AG04450 (cell line): Measurements from ENCODE around the gene GULP1. TPM values are rescaled to one million over a fixed set of nuclear protein-coding genes. Genes with fewer than 3 reads are reported as not detected.
"Not testable (repeated sequence)": the region's sequence is repeated elsewhere in the genome, so short reads cannot be mapped to it uniquely, and the experiment has no call there.

Experiments
- CTCF ChIA-PET: fragments of 300-600, 350-600 bp; formaldehyde crosslinking; extraction: SDS; loops from one replicate; lab custom pipeline; 2022; ENCODE audit warnings: antibody characterized with exemption, inconsistent platforms; lab: Charles Lee
- POLR2A ChIA-PET: fragments of 350-600 bp; formaldehyde crosslinking; extraction: SDS; loops from one replicate; lab custom pipeline; 2021; ENCODE audit warnings: antibody characterized with exemption, inconsistent platforms; lab: Yijun Ruan, JAX
- DNase-seq: peaks from one replicate; pipeline ENCODE4 v3.0.0-alpha.2; 2011; ENCODE audit warnings: low read depth, low spot score
- H3K27ac ChIP-seq: one replicate; pipeline ENCODE4 v1.5.1; 2012; ENCODE audit warnings: low read depth, low read length, control low read depth
- H3K27me3 ChIP-seq: one replicate; pipeline ENCODE4 v1.6.0; 2012; ENCODE audit warnings: low read length; ENCODE audit not compliant: control insufficient read depth, insufficient read depth
- H3K4me3 ChIP-seq: 2 replicates; pipeline ENCODE4 v1.5.1; 2011; ENCODE audit warnings: mild to moderate bottlenecking, low read depth, low read length, control low read depth
- H3K9me3 ChIP-seq: 2 replicates; pipeline ENCODE4 v1.5.1; 2012; ENCODE audit warnings: low read length; ENCODE audit not compliant: control insufficient read depth, insufficient read depth
- polyA plus RNA-seq: library from polyadenylated mRNA; depleted of rRNA; stranded (reverse); fragments of >200 nt; gene quantifications from 2 replicates; pipeline ENCODE4 v1.2.3, GENCODE V29; 2011
- TF ChIP-seq, protein P1 (sequence below): IDR thresholded peaks from 2 replicates; pipeline ENCODE4 v1.5.1; 2011; ENCODE audit warnings: low read depth, low read length, control low read depth, inconsistent platforms

The GULP1 gene
- polyA plus RNA-seq, 1 experiment: 44.7 TPM

DNA sequence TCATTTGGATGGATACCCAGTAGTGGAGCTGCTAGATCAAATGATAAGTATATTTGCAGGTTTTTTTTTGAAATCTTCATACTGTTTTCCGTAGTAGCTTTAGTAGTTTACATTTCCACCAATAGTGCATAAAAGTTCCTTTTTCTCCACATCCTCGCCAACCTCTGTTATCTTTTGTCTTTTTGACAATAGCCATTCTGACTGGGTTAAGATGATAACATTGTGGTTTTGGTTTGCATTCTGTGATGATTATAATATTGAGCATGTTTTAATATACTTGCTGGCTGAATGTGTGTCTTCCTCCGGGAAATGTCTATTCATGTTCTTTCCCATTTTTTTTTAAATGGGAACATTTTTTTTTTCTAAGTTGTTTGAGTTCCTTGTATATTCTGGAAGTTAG is 260.0 kb downstream of the GULP1 start:
- ChIA-PET POLR2A (no interaction called here), CTCF (no interaction called here)
- DNase-seq: no peak

DNA sequence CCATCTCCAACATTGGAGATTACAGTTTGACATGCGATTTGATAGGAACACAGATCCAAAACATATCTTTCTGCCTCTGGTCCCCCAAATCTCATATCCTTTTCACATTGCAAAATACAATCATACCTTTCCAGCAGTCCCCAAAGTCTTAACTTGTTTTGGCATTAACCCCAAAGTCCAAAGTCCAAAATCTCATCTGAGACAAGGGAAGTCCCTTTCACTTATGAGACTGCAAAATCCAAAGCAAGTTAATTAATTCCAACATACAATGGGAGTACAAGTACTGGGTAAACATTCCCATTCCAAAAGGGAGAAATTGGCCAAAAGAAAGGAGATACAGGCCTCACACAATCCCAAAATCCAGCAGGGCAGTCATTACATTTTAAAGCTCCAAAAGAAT is 265.4 kb downstream of the GULP1 start:
- TF ChIP-seq, protein P1, sequence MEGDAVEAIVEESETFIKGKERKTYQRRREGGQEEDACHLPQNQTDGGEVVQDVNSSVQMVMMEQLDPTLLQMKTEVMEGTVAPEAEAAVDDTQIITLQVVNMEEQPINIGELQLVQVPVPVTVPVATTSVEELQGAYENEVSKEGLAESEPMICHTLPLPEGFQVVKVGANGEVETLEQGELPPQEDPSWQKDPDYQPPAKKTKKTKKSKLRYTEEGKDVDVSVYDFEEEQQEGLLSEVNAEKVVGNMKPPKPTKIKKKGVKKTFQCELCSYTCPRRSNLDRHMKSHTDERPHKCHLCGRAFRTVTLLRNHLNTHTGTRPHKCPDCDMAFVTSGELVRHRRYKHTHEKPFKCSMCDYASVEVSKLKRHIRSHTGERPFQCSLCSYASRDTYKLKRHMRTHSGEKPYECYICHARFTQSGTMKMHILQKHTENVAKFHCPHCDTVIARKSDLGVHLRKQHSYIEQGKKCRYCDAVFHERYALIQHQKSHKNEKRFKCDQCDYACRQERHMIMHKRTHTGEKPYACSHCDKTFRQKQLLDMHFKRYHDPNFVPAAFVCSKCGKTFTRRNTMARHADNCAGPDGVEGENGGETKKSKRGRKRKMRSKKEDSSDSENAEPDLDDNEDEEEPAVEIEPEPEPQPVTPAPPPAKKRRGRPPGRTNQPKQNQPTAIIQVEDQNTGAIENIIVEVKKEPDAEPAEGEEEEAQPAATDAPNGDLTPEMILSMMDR: no peak
- H3K4me3 ChIP-seq: no peak overlapping the region
- POLR2A ChIA-PET: no interaction called here

More for the DNA sequence above, 260.0 kb downstream of the GULP1 start:
- no peaks in the 10 kb centered on the region for H3K9me3 ChIP-seq
- TF ChIP-seq, protein P1: no peak
- H3K27ac ChIP-seq: no peak overlapping the region
- no peak overlapping the region for H3K4me3 ChIP-seq
- H3K27me3 ChIP-seq: no peaks in the 10 kb centered on the region

DNA sequence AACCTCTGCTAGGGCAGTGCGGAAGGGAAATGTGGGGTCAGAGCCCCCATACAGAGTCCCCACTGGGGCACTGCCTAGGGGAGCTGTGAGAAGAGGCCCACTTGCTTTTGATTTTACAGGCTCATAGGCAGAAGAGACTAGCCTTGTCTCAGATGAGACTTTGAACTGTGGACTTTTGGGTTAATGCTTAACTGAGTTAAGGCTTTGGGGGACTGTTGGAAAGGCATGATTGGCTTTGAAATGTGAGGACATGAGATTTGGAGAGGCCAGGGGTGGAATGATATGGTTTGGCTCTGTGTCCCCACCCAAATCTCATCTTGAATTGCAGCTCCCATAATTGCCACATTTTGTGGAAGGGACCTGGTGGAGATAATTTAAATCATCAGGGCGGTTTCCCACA is 267.8 kb downstream of the GULP1 start:
- CTCF ChIA-PET, H3K9me3 ChIP-seq, POLR2A ChIA-PET: not testable (repeated sequence)

More for the DNA sequence above, 265.4 kb downstream of the GULP1 start:
- DNase-seq: no peak
- H3K9me3 ChIP-seq: peaks cover 5% of the 10 kb centered on the region; the same call in 1 of the 2 replicates
- CTCF ChIA-PET: no interaction called here
- H3K27me3 ChIP-seq: no peaks in the 10 kb centered on the region
- no peak overlapping the region for H3K27ac ChIP-seq

DNA sequence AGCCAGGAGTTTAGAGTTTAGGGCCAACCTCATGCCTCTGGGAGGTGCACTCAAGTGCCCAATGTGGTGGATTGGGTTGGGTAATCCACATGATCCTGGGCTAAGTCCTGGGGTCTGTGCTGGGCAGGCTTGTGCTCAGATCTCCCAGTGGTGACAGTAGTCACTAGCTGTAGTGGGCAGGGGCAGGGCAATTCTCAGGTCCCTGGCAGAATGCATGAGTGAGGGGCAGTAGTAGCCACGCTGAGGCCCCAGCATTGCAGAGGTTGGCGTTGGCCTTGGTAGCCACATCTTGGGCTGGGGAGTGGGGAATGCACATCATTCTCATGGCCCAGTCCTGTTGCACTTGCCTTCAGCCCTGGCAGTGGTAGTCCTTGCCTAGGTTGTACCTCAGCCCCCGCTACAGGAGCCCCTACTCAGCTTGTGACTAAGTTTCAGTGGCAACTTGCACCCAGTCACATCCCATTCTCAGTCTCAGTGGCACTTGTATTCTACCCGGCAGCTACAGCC is 269.9 kb downstream of the GULP1 start:
- POLR2A ChIA-PET: no interaction called here
- CTCF ChIA-PET: no interaction called here
- Histone ChIP-seq H3K4me3 (no peak overlapping the region), H3K9me3 (peaks cover 5% of the 10 kb centered on the region; the same call in 1 of the 2 replicates), H3K27me3 (no peaks in the 10 kb centered on the region), H3K27ac (no peak overlapping the region)
- DNase-seq: no peak
- TF ChIP-seq, protein P1: no peak

More for the DNA sequence above, 267.8 kb downstream of the GULP1 start:
- H3K27me3 ChIP-seq, H3K27ac ChIP-seq, H3K4me3 ChIP-seq, DNase-seq: not testable (repeated sequence)

DNA sequence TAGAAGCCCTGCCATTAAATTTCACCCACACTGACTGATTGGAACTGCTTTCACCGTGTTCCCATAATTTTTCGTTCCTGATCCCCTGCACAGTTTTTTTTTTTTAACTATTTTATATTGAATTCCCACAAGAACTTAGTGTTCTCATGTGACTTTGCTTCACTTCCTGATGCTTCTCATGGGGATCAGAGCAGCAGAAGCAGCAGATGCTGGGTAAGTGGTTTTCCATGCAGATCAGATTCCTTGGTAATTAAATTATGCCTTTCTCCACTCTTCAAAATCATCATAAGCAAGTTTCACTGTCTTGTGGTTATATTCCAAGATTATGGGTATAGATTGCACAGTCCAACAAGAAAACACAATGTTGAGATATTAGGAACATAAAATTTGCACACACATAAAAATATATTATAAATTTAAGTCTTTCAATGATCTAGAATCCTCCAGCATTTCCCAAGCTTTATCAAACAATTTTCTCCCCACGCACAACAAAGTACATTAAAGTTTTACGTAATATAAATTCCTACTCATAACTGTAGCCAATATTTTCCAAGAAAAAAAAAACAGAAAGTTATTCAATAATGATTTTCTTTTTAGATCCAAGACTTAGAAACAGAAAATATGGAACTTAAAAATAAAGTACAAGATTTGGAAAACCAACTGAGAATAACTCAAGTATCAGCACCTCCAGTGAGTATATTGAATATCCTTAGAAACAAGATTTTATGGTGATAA is 277.9 kb downstream of the GULP1 start:
- Histone ChIP-seq H3K9me3 (no peaks in the 10 kb centered on the region), H3K27me3 (no peaks in the 10 kb centered on the region), H3K4me3 (no peak overlapping the region), H3K27ac (no peak overlapping the region)
- POLR2A ChIA-PET: no interaction called here
- no peak for DNase-seq
- CTCF ChIA-PET: no interaction called here
- TF ChIP-seq, protein P1: no peak
